K562 (cell line): ENCODE measurements around the gene ZFAND3. TPM values are rescaled to one million over a fixed set of nuclear protein-coding genes. Genes with fewer than 3 reads are reported as not detected.

Experiments used
- BRD4 ChIP-seq: fragments of 200-600 bp; sonication (generic); IDR thresholded peaks from 2 replicates; pipeline ENCODE4 v1.6.1; 2017; ENCODE audit warnings: inconsistent platforms
- COPS2 ChIP-seq: fragments of 450-650 bp; conservative IDR thresholded peaks from 2 replicates; pipeline ENCODE4 v1.6.1; 2016; ENCODE audit warnings: mild to moderate bottlenecking, moderate library complexity
- CTCF ChIP-seq, 3 experiments: IDR thresholded peaks in 2 of 3; conservative IDR thresholded peaks in 1 of 3; 2 replicates each; pipeline ENCODE4 v1.5.1; 2011 to 2012; ENCODE audit warnings: low read length in 3 of 3, mild to moderate bottlenecking in 3 of 3, control low read depth in 2 of 3, improper control_type of control experiment in 1 of 3, inconsistent platforms in 1 of 3, low read depth in 1 of 3, mixed read lengths in 1 of 3, moderate library complexity in 1 of 3; ENCODE audit not compliant: insufficient read depth in 2 of 3
- EP300 ChIP-seq: IDR thresholded peaks from 2 replicates; pipeline ENCODE4 v1.6.1; 2012; ENCODE audit warnings: low read length, improper control_type of control experiment
- ETS2 ChIP-seq: IDR thresholded peaks from 2 replicates; pipeline ENCODE4 v1.6.1; 2016; ENCODE audit warnings: borderline replicate concordance, missing genetic modification characterization, mild to moderate bottlenecking, moderate library complexity, missing compliant biosample characterization; ENCODE audit not compliant: poor library complexity, severe bottlenecking
- IRF1 ChIP-seq: sonication (generic); formaldehyde crosslinking; IDR thresholded peaks from 2 replicates; pipeline ENCODE4 v1.8.0; 2022; ENCODE audit warnings: missing genetic modification reagents, mild to moderate bottlenecking, borderline replicate concordance
- MTA3 ChIP-seq: fragments of 450-650 bp; formaldehyde crosslinking; IDR thresholded peaks from 2 replicates; pipeline ENCODE4 v1.6.1; 2017; ENCODE audit warnings: mild to moderate bottlenecking, borderline replicate concordance
- MXD1 ChIP-seq: fragments of 250-450 bp; sonication (Bioruptor Pico); IDR thresholded peaks from 2 replicates; pipeline ENCODE4 v1.8.0; 2021; ENCODE audit warnings: borderline replicate concordance, mild to moderate bottlenecking, moderate library complexity; ENCODE audit not compliant: poor library complexity, severe bottlenecking
- NCOA1 ChIP-seq: fragments of 450-650 bp; IDR thresholded peaks from 2 replicates; pipeline ENCODE4 v1.6.1; 2016; ENCODE audit warnings: low read depth
- NCOR1 ChIP-seq: fragments of 450-650 bp; IDR thresholded peaks from 2 replicates; pipeline ENCODE4 v1.6.1; 2016; ENCODE audit warnings: mild to moderate bottlenecking, moderate library complexity
- POLR2G ChIP-seq: fragments of 200-400 bp; formaldehyde crosslinking; IDR thresholded peaks from 2 replicates; pipeline ENCODE4 v1.6.1; 2017; ENCODE audit warnings: low read depth, mild to moderate bottlenecking, antibody characterized with exemption, low read length, moderate library complexity
- RBM22 ChIP-seq: fragments of 200-400 bp; formaldehyde crosslinking; IDR thresholded peaks from 2 replicates; pipeline ENCODE4 v1.6.1; 2018; ENCODE audit warnings: low read length, low read depth; ENCODE audit not compliant: poor library complexity, severe bottlenecking
- RREB1 ChIP-seq: fragments of 250-450 bp; sonication (Bioruptor Pico); IDR thresholded peaks from 2 replicates; pipeline ENCODE4 v1.4.0; 2020
- SIRT6 ChIP-seq: IDR thresholded peaks from one replicate; pipeline ENCODE4 v1.6.1; 2012; ENCODE audit warnings: low read depth, mild to moderate bottlenecking, control low read depth, inconsistent platforms, low read length, moderate library complexity
- ZFX ChIP-seq: sonication (generic); formaldehyde crosslinking; IDR thresholded peaks from 2 replicates; pipeline ENCODE4 v1.8.0; 2022; ENCODE audit warnings: mild to moderate bottlenecking, missing genetic modification reagents, moderate library complexity
- polyA plus RNA-seq, 8 experiments: library from polyadenylated mRNA; depleted of rRNA in 4 of 8; stranded (reverse) in 5 of 8; unstranded in 3 of 8; fragments of >200 nt; fragmentation: Nextera tagmentation in 2 of 8; fragmentation: Illumina TruSeq in 1 of 8; extraction: Ambion mirVana in 2 of 8; extraction: Trizol in 1 of 8; gene quantifications; 2 replicates each; pipeline versions ENCODE4 v1.2.1 to v1.2.3, GENCODE V29; 2011 to 2014; ENCODE audit warnings: inconsistent platforms in 1 of 8, missing spikeins in 1 of 8
- total RNA-seq, 7 experiments: library from RNA; depleted of rRNA in 6 of 7; stranded (reverse); fragments of >200 nt in 6 of 7; fragmentation: Illumina TruSeq in 2 of 7; extraction: Trizol in 2 of 7; gene quantifications; 2 replicates each; pipeline versions ENCODE4 v1.2.1 to v1.2.3, GENCODE V29; 2011 to 2021; ENCODE audit warnings: low replicate concordance in 1 of 7

ZFAND3 gene
- total and polyA plus RNA-seq, 9 of the 15 experiments (the other 6 are each of a cell fraction or from before 2014, with no cell fraction given): 0.81 to 26.6 (median 11.8) TPM

GRCh38 chr6:38169221-38169976, 349.9 kb downstream of the ZFAND3 start (continued):
- TF ChIP-seq RREB1 (CRISPR knock-in tag): no peak
- no peak for TF ChIP-seq MXD1 (CRISPR knock-in tag)
- TF ChIP-seq BRD4: no peak
- no peak for TF ChIP-seq MTA3
- no peak for TF ChIP-seq NCOR1
- 0 out of 2 replicates have a peak, but pooled peaks have one; percentile 20 for TF ChIP-seq POLR2G
- TF ChIP-seq SIRT6: no peak
- no peak for TF ChIP-seq ZFX (CRISPR knock-in tag)
- TF ChIP-seq RBM22: no peak
- TF ChIP-seq IRF1 (CRISPR knock-in tag): no peak
- TF ChIP-seq EP300: no peak
- TF ChIP-seq CTCF (IDR thresholded peaks at IDR 0.05 in 2 of 3, conservative IDR thresholded peaks at IDR 0.05 in 1 of 3; ENCODE audit: insufficient read depth in 2 of 3, low read depth in 1 of 3, low read length in 3 of 3): 0 out of 6 replicates have a peak, but pooled peaks of 1 of the 3 experiments have one; percentile 16
- TF ChIP-seq COPS2: no peak
- TF ChIP-seq NCOA1: no peak
- TF ChIP-seq ETS2 (tag): no peak
